T-helper 2 cell treated with Interferon-gamma antibody and Interleukin-4, amounts not matched to agents 100 ng/mL and 5 ng/mL, for 36 hours (primary cell): Measurements from ENCODE around the gene SLC2A13. TPM values are rescaled to one million over a fixed set of nuclear protein-coding genes. Genes with fewer than 3 reads are reported as not detected.
"Not testable (repeated sequence)": the region's sequence is repeated elsewhere in the genome, so short reads cannot be mapped to it uniquely, and the experiment has no call there.

Source experiments
- intact Hi-C: fragments of 100-400 bp; cut with micrococcal nuclease; formaldehyde crosslinking; loops from one replicate; pipeline ENCODE4 v1.15.1; 2023
- total RNA-seq: library from RNA; stranded (reverse); gene quantifications from 2 replicates; pipeline ENCODE4 v1.2.3, GENCODE V29; 2022

SLC2A13 gene
- total RNA-seq, 1 donor from 2014 or later = 3.2 TPM

- intact Hi-C loops = no loop called here
Measured at GRCh38 chr12:39886106-39886505, 219.8 kb downstream of the SLC2A13 start.

DNA sequence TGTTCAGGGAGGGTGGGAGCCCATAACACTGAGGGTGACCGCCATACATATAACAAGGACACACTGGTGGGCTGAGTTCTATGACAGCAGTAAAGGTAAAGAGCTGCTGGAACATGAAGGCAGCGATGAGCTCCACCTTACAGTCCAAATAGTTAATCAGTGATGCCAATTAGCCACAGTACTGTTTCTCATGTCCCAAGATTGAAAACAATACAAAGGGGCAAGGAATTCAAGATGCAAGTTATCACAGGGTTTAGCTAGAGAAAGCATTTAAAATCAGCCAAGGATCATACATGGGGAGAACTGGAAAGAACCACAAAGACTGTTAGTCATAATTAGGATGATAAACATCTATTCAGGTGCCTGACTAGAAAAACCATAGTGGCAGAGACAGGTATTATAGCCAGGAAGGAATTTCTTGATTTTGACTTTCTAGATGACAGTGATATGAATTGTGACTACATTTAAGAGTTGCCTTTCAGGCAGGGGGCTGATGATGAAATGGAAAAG is 221.2 kb downstream of the SLC2A13 start:
- intact Hi-C loops = no loop called here

DNA sequence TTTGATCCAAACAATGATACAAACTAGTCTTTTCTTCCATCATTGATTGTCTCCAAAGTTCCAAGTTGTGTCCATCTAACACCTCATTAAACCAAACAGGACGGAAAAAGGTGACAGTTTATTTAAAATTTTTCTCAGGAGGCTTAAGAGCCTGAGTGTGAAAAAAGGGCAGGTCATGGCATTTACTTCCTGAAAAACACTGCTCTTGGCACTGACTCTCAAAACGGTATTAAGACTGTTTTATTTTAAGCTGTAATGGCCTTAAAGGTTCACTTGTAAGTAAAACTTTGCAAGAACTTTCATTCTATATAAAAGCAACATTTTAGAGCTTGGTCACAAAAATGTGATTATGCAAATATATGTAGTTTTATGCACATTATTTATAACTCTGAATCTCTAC is 222.5 kb downstream of the SLC2A13 start:
- intact Hi-C loops = no loop called here

- intact Hi-C loops = no loop called here
Measured at GRCh38 chr12:39878753-39879152, 227.1 kb downstream of the SLC2A13 start.

DNA sequence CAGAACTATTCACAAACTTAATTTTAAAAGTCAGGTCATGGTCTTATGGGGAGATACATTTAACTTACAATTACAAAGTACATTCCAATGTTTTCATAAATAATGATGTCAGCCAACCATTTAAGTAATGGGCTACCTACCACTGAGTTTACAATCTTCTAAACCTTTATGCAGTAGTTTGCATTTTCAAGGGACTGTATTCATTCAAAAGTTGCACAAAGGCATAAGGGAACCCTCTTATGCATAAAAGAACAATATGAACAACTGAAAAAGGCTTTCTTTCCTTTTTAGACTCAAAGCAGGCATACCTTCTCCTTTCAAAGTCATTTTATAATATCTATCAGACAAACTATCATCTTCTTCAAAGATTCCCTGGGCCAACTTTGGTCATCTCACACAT is 230.2 kb downstream of the SLC2A13 start:
- intact Hi-C loops = no loop called here

GRCh38 chr12:39874785-39875184 is 231.1 kb downstream of the SLC2A13 start:
- intact Hi-C loops = no loop called here

DNA sequence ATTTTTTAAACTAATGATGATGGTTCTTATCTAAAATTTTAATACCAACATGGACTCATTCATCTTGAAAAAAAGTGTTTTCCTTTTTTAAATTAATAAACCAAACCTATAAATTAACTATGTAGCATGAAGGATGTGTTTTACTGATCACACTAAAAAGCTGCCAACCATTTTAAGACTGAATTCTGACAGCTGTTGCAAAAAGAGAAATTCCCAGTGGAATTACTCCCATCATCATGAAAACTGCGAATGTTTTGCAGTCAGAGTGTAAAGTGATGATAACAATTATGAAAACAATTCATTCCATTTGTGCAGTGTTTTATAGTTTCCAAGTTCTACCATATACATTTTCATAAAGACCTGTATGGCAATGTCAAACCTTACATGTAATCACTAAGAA is 232.8 kb downstream of the SLC2A13 start:
- intact Hi-C loops = no loop called here

DNA sequence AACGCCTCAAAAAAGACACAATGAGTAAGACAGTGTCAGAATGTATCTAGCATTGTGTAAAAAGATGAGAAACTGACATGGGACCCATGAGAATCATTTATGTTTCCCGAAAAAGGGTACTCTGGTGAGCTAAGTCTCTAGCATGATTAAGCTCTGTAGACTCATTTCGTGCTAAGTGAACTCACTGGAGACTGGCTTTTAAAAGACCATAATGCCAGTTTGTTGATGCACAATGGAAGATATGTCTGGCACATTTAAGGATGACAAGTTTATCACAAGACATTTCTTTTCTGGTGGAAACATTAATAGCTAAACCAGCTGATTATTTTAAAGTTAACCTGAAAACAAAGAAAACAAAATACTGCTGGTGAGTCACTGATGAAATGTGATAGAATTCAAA is 233.5 kb downstream of the SLC2A13 start:
- intact Hi-C loops = no loop called here

DNA sequence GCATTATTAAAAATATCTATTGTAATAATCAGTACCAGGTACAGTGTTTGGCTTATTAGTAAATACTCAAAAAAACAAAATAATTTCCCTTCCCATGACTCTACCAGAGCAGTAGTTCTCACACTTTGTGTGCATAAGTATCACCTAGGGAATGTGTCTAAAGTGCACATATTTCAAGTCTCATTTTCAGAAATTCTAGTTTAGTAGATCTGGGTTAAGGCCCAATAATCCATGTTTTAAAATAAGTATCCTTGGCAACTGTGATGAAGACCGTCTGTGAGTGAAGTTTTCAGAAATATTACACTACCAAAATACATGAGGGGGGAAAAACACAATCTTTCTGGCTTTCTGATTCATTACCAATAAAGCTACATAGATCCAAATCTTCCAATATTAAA is 237.6 kb downstream of the SLC2A13 start:
- intact Hi-C loops = no loop called here

DNA sequence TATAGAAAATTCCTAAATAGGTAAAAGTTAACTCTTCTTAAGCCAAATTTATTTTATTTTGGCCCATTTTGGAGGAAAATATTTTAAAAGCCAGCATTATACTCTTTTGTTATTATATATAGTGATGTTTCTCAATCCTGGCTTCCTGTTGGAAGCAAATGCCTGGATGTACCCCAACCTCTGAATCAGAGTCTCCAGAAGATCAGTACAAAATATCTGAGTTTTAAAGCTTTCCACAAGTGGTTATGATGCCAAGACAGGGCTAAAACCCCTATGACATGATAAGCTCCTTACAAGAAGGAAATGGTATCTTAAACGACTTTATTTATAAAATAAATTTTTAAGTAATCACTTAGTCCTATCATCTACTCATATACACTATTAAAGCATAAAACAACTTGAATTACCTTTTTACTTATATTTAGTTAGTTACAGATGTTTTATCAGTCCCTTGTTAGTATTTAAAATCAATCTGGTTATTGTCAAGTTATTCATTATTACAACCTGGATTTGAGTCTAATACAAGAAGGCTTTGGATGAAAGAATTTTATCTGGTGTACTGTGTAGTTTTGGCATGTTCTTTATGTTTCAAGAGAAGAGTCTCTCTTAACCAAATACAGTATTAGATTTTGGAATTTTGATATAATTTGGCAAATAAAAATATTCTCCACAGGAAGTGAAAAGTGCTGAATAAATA is 238.1 kb downstream of the SLC2A13 start:
- intact Hi-C loops = no loop called here

DNA sequence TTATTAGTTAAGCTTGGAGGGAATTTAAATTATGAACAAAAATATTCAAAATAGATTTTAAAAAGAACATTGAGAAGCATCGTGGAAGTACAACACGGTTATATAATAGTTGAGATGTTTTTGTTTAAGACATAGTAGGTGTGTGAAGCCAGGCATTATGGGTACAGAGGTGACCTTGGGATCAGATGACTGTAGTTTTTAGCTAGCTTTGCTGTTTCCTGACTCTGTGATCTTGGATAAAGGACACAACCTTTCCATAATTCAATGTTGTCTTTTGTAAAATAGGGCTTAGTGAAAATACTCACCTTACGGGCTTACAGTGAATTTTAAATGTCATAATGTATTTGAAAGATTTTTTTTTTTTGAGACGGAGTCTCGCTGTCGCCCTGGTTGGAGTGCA is 239.7 kb downstream of the SLC2A13 start:
- intact Hi-C loops = no loop called here

GRCh38 chr12:39860695-39861094 is 245.2 kb downstream of the SLC2A13 start:
- intact Hi-C loops = no loop called here

GRCh38 chr12:39853003-39853402 is 252.9 kb downstream of the SLC2A13 start:
- intact Hi-C loops = no loop called here

DNA sequence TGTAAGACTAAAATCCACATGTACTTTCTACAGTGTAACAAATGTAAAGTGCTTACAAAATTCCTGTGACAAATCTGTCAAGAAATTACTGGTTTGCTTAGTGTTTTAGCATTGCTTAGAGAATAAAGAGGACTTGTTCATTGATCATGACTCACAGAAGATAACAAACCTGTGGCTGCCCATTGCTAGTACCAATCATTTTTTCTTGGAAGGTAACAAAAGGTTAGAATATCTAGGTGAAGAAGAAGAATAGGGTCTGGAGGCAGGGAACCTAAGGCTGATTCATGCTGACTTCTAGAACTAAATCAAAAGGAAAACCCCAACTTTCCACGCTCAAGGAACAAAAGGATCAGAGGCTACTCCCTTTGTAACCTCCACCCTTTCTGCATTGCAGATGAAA is 253.5 kb downstream of the SLC2A13 start:
- intact Hi-C loops = no loop called here

DNA sequence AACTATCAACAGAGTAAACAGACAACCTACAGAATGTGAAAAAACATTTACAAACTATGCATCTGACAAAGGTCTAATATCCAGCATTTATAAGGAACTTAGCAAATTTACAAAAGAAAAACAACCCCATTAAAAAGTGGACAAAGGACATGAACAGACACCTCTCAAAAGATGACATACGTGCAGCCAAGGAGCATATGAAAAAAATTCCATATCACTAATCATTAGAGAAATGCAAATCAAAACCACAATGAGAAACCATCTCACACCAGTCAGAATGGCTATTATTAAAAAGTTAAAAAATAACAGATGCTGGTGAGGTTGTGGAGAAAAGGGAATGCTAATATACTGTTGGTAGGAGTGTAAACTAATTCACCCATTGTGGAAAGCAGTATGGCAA is 257.7 kb downstream of the SLC2A13 start:
- intact Hi-C loops = not testable (repeated sequence)

GRCh38 chr12:39846971-39847650 is 258.8 kb downstream of the SLC2A13 start:
- intact Hi-C loops = no loop called here

GRCh38 chr12:39846304-39846703 is 259.6 kb downstream of the SLC2A13 start:
- intact Hi-C loops = no loop called here

- intact Hi-C loops = no loop called here
Measured at GRCh38 chr12:39840422-39840821, 265.5 kb downstream of the SLC2A13 start.

GRCh38 chr12:39839072-39839471 is 266.8 kb downstream of the SLC2A13 start:
- intact Hi-C loops = no loop called here

GRCh38 chr12:39835517-39836489 is 270.1 kb downstream of the SLC2A13 start:
- intact Hi-C loops = no loop called here

GRCh38 chr12:39831587-39832315 is 274.1 kb downstream of the SLC2A13 start:
- intact Hi-C loops = no loop called here
